ENCODE data around the gene C2CD2.
A peak's percentile ranks its signal among the peaks of the same experiment; 100 is the strongest.
"Not testable (repeated sequence)": the region's sequence is repeated elsewhere in the genome, so short reads cannot be mapped to it uniquely, and the experiment has no call there.

C2CD2 gene

GRCh38 chr21:41953831-41954653, at the start of gene C2CD2:
TSS of gene C2CD2 (minus strand) at chr21:41954018. CDS start at chr21:41953648, 370 bp downstream.
- DNase-seq = peak; percentile 83

- no peak for DNase-seq
Measured at GRCh38 chr21:42003051-42003461, 49.2 kb upstream of the C2CD2 start.

GRCh38 chr21:42002421-42002958, 48.7 kb upstream of the C2CD2 start:
- DNase-seq = no peak

GRCh38 chr21:42001781-42002180, 48.0 kb upstream of the C2CD2 start:
- DNase-seq = no peak

- DNase-seq = no peak
Measured at GRCh38 chr21:42000908-42001307, 47.1 kb upstream of the C2CD2 start.

GRCh38 chr21:41997657-41998056, 43.8 kb upstream of the C2CD2 start:
- DNase-seq = no peak

- no peak for DNase-seq
Measured at GRCh38 chr21:41995577-41995976, 41.8 kb upstream of the C2CD2 start.

- DNase-seq = not testable (repeated sequence)
Measured at GRCh38 chr21:41994613-41995012, 40.8 kb upstream of the C2CD2 start.

- no peak for DNase-seq
Measured at GRCh38 chr21:41993744-41994143, 39.9 kb upstream of the C2CD2 start.

- DNase-seq = no peak
Measured at GRCh38 chr21:41992576-41992975, 38.8 kb upstream of the C2CD2 start.

GRCh38 chr21:41991659-41992058, 37.8 kb upstream of the C2CD2 start:
- no peak for DNase-seq

GRCh38 chr21:41989698-41990097, 35.9 kb upstream of the C2CD2 start:
- no peak for DNase-seq

GRCh38 chr21:41987310-41987709, 33.5 kb upstream of the C2CD2 start:
- DNase-seq = no peak

GRCh38 chr21:41985662-41986416, 32.0 kb upstream of the C2CD2 start:
- DNase-seq = no peak

GRCh38 chr21:41983229-41983628, 29.4 kb upstream of the C2CD2 start:
- no peak for DNase-seq

- no peak for DNase-seq
Measured at GRCh38 chr21:41980561-41980960, 26.7 kb upstream of the C2CD2 start.

- no peak for DNase-seq
Measured at GRCh38 chr21:41979751-41980369, 26.0 kb upstream of the C2CD2 start.

- DNase-seq = no peak
Measured at GRCh38 chr21:41979335-41979734, 25.5 kb upstream of the C2CD2 start.

- DNase-seq = no peak
Measured at GRCh38 chr21:41977034-41977950, 23.5 kb upstream of the C2CD2 start.

GRCh38 chr21:41976611-41977010, 22.8 kb upstream of the C2CD2 start:
- no peak for DNase-seq

GRCh38 chr21:41975391-41976272, 21.8 kb upstream of the C2CD2 start:
- DNase-seq = no peak

Data from right hindlimb (tissue), 1 donor.